ENCODE data around the gene CAMK1D.
"Not testable (repeated sequence)": the region's sequence is repeated elsewhere in the genome, so short reads cannot be mapped to it uniquely, and the experiment has no call there.

CAMK1D gene

DNA sequence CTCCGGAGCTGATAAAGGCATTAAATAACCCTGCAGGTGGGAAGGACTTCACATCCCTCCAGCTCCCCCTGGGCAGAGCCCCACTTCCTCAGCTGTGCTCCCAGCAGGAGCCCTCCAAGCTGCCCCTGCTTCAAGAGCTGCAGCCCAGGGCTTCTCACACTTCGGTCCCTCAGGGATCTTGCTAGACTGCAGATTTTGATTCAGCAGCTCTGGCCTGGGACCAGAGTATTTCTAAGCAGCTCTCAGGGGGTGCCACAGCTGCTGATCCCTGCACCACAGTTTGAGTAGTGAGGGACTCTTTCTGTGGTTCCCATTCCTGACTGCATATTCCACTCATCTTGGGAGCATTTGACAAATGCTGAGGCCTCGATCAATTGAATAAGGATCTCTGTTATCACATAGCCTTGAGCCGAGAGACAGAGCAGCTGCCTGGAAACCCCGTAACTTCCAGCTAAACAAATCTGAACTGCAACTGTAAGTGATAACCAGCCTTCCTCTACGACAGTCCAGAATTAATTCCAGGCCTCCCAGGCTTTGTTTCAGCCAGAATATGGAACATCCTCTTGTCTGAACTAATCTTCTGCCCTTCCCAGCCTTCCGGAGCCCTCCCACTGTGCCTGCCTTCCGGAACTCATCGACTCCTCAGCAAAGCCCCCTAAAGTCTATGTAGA, 490.7 kb downstream of the CAMK1D start:
- DNase-seq, result no peak

DNA sequence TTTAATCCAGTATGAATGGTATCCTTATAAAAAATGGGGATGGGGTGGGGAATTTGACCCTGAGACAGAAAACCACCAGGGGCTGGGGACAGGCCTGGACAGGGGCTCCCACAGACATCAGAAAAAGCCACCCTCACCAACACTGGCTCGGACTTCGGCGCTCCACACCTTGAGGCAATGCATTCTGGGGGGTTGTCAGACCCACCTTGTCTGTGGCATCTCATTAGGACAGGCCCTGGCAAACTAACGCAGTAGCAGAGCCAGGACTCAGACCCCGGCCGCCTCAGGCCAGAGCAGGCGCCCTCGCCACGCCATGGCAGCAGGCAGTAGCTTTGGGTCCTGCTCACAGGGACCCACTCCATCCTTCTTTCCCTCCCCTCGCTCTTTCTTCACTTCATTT, 492.1 kb downstream of the CAMK1D start:
- DNase-seq, result no peak

DNA sequence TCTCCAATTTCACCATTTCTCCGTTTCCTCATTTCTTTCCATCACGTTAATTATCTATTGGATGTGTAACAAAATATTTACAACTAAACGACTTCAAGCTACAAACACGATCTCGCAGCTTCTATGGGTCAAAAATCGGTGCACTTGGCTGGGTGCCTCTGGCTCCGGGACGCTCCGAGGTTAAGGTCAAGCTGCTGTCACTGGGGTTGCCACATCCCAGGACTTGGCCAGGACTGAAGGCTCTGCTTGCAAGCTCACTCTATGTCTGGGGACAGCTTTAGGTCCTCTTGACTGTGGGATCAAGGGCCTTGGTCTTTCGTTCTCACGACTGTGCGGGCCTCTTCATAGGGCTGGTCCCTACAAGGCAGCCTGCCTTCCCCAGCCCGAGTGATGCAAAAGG, 492.5 kb downstream of the CAMK1D start:
- no peak for DNase-seq

DNA sequence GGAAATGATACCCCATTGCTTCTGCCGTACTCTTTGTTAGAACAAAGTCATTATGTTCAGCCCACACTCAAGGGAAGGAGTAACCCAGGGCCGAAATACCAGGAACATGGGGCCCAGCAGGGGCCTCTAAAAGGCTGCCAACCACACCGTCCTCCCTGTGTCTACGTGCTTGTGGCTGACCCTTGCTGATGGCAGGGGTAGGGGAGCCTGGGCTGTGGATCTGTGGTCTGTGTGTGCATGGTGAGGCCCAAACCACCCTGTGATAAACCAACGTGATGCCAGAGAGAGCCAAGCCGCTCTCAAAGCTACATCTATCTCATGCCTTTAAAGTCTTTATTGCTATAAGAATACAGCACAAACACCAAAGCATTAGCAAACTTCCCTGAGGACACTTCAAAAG, 493.0 kb downstream of the CAMK1D start:
- DNase-seq, result no peak

DNA sequence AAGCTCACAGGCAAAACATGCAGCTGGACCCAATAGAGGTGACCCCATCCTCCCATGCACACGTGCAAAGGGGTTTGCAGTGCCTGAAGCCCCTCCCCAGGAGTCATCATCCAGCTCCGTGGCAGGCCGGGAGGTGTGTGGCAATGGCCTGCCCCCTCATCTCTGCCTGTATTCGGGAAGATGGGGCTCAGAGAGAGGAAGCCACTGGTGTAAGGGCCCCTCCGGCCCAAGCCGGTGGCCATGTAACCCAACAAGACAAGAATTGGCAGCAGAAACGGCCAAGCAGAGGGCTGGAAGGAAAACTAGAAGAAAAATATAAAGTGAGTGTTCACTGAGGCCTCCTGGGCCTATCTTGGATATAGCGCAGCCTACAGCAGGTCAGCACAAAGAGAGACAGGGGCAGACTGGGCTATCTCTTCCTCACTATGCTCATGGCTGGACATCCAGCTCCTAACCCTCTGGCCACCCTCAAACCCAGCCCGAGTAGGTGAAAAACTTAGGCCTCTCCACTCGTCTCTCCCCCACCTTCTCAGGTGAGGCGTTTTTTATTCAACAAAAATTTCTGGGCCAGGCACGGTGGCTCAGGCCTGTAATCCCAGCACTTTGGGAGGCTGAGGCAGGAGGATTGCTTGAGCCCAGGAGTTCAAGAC, 494.1 kb downstream of the CAMK1D start:
- no peak for DNase-seq

DNA sequence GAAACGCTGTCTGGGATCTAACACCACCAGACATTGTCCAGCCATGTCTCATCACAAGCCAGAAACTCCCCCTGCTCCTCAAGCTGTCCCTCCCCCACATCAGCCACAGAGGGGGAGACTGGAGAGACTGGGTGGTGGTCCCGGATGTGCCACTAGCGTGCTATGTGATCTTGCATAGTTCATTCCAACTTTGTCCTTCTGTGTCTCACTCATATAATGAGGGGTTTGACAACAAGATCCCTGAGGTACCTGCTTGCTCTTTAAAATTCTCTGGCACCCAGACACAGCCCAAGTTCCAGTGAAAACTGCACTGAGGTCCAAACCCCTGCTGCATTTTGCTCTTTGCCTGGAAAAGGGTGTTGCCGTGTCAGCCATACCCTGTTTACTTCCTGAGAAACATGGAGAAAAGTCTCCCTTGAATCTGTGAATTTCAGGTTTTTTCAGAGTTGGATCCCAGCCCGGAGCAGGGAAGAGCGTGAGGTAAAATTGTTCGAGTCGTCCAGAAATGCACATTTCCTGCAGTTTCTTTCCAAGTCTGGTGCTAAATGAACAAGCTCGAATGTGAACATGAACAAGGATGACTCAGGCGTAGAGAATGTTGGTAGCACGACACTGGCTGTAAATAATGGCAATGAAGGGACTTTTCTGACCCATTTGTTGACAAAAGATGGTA, 495.6 kb downstream of the CAMK1D start:
- DNase-seq, result no peak

DNA sequence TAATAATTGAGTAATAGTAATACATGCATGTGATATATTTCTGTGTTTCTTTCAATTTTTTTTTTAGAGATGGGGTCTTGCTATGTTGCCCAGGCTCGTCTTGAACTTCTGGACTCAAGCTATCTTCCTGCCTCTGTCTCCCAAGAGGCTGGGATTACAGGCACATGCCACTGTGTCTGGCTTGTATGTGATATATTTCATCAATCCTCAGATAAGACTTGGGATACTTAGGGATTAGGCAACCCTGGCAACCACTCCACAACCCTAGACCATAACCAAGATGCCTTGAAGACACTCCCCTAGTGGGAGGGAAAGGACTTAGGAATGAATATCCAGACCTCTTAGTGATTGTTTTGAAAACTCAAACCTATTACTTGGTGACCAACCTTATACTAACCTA, 497.4 kb downstream of the CAMK1D start:
- no peak for DNase-seq

DNA sequence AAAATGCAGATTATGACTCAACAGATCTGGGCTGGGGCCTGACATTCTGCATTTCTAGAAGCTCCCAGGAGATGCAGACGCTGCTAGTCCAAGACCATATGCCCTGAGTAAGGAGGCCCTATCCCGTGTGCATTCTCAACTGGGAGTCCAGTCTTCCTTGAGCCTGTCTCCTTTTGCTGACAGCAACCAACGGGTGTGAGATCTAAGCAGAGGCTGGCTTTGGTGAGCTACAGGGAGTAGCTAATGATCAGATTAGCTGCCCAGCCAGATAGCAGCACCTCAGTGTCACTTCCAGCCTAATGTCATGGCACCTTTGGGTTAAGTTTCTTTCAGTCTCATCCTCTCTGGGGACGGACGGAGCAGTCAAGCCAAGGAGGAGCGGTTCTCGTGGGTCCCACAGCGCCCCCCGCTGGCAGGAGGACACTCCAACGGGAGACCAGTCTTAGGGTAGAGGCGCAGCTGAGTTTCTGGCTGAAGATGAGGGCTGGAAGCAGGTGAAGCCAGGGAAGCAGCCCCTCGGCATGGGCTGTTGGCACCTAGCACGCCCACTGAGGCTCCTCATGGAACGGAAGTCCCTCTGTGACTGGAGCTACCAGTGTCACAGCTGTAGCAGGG, 498.1 kb downstream of the CAMK1D start:
- no peak for DNase-seq

DNA sequence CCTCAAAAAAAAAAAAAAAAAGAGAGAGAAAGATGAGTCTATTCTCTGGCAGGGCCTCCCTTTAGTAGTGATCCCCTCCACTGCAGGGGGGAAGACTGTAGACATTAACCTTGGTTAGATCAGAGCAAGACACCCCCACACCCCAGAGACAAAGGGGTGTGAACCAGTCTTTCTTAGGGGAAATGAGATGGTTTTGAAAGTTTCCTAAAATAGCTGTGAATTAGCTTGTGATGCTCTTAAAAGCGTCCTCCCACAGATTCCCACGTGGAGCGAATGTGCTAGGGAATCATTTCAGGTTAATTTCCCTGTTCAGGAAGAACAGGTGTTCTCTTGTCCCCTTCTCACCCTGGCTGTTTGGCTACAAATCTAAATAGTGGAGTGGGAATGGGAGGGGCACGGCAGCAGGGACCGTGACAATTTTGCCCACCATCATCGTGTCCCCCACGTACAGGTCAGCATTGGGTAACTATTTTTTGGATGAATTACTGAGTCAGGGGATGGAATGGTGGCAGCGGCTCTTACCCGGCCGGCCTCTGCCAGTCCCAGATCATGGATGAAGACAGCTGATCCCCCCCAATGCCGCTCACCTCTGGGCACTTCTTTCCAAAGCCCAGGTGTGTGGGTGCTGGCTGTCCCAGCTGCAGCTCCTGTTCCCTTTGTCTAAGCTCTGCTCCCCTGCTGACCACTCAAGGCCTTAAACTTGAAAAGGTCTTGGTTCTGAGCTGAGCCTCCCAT, 499.3 kb downstream of the CAMK1D start:
- no peak for DNase-seq

DNA sequence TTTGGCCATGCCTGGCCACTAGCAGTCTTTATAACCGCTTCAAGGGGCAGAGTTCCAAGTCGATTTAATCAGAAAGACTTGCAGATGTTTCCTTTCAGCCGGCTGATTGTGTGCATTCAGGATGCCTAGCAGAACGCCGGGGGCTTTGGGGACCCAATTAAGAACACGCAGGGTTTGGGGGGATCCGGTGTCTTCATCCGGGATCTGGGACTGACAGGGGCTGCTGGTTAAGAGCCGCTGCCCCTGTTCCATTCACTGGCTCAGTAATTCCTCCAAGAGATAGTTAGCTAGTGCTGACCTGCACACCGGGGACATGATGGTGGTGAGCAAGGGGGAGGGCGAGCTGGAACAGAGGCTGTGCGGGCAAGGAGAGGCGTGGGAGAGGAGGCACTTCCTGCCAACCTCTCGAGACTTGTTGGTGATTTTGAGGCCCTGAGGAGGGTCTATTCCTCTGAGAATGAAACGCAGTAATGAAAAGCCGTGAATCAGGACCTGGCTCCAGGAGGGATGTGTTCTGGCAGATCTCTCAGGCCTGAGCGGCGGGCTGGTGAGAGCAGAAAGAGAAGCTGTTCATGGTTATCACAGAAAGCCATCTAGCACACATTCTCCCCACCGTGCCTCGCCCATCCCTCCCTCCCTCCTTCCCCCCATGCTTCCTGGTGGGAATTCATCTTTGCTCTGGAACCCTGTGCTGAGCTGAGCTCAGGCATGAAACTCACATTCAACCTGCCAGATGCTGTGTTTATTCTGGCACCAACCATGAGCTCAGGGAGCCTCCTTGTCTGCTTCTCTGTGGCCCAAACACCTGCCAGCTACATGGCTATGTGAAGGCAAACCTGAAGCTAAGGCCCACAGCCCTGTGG, 500.2 kb downstream of the CAMK1D start:
- peak; percentile 32 for DNase-seq

DNA sequence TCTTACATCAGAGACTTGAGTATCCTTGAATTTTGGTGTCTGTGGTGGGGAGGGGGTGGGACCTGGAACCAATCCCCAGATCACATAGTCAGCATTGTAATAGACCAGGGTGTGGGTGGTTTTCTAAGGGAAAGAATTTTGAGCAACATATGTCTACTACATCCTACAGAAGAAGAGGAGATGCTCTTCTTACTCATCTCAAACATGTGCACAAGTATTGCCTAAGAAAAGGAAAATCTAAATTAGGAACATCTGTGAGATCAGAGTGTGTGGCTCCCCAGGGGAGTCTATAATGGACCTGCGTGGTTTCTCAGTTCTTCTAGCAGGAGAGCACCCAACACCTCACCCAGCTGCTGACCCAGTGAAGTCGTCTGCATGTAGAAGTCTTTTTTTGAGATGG, 503.3 kb downstream of the CAMK1D start:
- no peak for DNase-seq

DNA sequence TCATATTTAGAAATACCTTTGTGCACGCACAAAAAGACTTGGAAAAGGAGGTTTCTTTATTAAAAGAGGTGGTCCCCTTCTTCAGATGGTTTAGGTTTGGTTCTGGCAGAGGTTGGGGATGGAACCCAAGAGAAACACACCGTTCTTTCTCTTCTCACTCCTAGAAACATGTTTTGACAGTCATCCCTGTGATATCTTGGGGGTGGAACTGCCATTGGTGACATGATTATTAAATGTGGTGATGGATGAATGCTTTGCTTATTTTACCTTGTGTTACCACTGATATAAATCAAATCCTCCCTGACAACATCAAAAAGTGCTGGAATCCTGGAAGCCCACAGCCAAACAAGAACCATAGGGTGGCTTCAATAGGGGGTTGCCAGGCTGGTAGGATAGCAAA, 505.6 kb downstream of the CAMK1D start:
- no peak for DNase-seq

DNA sequence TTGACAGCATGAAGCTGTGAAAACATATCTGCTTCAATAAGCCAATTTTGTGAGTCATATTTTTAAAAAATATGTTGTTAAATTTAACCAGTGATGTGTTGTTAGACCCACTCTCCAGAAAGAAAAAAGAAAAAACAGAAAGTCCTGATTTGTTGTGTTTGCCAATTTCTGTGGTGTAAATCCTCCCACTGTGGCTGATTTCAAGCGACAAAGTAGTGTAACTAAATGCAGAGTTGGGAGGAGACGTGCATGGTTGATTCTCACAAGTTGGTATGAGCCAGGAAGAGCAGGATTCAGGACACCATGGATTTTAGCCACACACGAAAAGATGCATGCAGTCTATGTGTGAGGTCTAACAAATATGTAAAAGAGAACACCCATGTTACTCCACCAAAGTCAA, 513.1 kb downstream of the CAMK1D start:
- DNase-seq, result no peak

DNA sequence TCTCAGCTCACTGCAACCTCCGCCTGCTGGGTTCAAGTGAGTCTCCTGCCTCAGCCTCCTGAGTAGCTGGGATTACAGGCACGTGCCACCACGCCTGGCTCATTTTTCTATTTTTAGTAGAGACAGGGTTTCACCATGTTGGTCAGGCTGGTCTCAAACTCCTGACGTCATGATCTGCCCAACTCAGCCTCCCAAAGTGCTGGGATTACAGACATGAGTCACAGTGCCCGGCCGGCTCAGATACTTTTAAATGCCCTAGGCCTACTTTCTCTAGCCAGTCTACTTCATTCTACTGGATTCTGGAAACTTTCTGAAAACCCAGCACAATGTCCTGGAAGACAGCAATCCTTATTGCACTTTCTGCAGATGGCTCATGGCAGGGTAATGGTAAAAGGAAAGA, 516.2 kb downstream of the CAMK1D start:
- DNase-seq, result not testable (repeated sequence)

DNA sequence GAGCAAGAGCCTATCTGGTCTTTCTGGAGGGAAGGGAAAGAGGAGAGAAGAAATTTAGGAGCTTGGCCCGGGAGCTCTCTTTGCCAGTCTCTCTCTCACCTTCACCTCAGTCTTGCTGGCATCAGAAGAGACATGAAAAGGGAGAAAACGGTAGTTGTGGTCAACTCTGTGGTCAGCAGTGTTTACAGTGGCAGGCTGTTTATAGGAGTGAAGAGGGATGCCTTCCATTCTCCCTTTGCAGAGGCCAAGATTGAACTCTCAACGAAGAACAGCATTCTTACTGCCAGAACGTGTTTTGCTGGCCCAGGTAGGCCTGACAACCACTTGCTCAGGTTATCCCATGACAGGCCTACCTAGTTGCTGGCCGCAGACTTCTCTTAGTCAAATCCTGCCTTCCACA, 518.9 kb downstream of the CAMK1D start:
- no peak for DNase-seq

DNA sequence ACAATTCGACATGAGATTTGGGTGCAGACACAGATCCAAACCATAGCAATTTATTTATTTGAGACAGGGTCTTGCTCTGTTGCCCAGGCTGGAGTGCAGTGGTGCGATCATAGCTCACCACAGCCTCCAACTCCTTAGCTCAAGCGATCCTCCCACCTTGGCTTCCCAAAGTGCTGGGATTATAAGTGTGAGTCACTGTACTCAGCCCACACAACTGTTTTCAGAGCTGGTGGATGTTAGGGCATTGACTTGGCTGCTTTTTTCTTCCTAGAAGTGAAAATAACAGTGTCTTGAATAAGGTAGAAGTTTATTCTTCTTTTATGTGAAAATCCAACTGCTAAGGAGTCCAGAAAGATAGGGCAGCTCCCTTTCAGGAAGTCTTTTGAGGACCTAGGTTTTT, 520.1 kb downstream of the CAMK1D start:
- no peak for DNase-seq

DNA sequence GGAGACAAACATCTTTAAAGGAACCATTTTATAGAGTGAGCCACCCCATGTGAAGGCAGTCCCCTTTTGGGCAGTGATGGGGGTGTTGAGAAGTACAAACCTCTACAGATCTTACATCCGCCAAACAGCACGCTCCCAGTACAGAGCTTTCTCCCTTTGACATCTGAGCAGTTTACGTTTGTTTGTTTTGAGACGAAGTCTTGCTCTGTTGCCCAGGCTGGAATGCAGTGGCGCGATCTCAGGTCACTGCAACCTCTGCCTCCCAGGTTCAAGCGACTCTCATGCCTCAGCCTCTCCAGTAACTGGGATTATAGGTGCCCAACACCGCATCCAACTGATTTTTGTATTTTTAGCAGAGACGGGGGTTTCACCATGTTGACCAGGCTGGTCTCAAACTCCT, 523.2 kb downstream of the CAMK1D start:
- DNase-seq, result no peak

DNA sequence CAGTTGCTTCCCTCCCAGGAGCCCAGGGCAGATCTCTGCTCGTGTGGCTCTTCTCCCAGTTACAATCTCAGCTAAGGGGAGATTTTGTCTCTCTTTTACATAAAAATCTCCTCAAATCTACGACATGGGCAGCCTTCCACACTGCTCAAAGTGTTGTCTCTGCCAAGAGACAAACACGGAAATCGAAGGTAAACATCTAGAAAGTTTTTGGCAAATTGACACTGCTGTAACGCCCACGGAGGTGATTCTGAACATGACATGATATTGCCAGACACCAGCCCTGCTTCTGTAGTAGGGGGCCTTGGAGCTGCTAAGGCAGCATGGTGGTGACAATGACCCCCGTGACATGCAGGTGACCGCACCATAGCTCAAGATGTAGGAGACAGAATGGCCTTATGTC, 523.8 kb downstream of the CAMK1D start:
- no peak for DNase-seq

DNA sequence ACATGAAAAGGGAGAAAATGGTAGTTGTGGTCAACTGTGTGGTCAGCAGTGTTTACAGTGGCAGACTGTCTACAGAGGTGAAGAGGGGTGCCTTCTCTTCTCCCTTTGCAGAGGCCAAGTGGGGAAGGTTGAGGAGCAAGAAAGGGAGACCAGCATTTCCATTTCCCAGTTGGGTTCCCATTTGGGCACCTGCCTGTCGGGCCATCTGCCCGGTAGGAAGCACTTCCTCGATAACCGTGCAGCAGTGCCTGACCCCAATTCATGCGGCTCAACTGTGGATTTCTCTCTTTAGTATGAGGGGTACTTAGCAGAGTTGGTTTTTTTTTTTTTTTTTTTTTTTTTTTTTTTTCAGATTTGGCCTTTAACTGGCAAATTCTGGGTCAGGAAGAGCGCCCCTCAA, 525.2 kb downstream of the CAMK1D start:
- no peak for DNase-seq

DNA sequence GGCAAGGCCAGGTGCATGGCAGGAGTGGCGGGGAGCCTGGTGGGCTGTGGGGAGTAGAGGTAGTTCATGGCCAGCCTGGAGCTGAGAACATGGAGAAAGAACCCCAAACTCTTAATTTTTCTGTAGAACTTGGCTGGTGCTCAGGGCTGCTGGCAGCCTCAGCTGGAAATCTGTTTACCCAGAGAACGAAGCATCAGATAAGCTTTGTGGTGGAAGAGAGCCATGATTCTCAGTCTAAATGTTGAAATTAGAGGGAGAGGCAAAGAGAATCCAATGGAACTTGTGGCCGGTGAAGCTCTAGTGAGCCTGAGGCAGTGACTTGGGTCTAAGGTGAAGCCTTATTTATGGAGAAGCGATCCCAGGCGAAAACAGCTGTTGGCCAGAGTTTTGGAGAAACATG, 525.8 kb downstream of the CAMK1D start:
- no peak for DNase-seq

DNA sequence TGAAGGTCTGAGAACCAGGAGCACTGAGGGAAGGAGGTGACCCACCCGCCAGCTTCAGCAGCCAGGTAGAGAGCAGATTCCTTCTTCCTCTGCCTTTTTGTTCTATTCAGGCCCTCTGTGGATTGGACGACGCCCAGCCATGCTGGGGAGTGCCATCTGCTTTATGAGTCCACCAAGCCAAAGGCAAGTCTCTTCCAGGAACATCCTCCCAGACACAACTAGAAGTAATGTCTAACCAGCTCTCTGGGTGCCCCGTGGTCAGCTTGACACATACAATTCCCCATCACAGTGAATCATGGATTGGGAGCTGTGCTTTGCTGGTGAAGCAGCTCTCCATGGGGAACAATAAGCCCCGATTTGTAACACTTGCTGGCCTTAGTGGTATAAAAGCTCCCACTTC, 526.9 kb downstream of the CAMK1D start:
- no peak for DNase-seq

DNA sequence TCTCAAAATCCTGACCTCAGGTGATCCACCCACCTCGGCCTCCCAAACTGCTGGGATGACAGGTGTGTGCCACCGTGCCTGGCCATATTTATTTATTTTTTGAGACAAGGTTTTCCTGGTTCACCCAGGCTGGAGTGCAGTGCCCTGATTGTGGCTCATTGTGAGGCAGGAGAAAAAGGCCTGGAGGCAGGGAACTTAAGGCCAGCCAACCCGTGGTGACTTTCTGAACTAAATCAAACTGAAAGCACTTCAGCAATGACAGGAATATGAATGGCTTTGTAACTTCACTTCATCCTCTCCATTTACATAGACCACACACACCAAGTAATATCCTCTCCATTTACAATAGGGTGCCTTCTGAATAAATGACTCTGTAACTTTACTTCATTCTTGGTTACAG, 527.8 kb downstream of the CAMK1D start:
- no peak for DNase-seq

All from COR-L47 (cell line).